SIG-M5 (cell line): ENCODE results near the gene ZNF74.
"Not testable (repeated sequence)": the region's sequence is repeated elsewhere in the genome, so short reads cannot be mapped to it uniquely, and the experiment has no call there.

Experiments used
- DNase-seq: peaks from one replicate; lab custom pipeline; 2025; lab: John Stamatoyannopoulos, UW

Gene ZNF74

GRCh38 chr22:20446383-20446970, 52.5 kb downstream of the ZNF74 start:
- DNase-seq, result no peak

DNA sequence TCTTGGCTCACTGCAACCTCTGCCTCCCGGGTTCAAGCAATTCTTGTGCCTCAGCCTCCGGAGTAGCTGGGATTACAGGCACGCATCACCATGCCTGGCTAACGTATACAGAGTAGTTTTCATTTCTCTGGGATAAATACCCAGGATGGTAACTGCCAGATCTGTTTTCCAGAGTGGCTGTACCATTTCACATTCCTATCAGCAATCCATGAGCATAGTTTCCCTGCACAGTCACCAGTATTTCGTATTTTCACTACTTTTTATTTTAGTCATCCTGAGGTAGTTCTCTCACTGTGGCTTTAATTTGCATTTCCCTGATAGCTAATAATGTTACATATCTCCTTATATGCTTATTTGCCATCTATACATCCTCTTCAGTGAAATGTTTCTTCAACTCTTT, 54.7 kb downstream of the ZNF74 start:
- no peak for DNase-seq

GRCh38 chr22:20449819-20450550, 56.0 kb downstream of the ZNF74 start:
- DNase-seq, result no peak

- no peak for DNase-seq
Observed at GRCh38 chr22:20450551-20450906, 56.6 kb downstream of the ZNF74 start.

DNA sequence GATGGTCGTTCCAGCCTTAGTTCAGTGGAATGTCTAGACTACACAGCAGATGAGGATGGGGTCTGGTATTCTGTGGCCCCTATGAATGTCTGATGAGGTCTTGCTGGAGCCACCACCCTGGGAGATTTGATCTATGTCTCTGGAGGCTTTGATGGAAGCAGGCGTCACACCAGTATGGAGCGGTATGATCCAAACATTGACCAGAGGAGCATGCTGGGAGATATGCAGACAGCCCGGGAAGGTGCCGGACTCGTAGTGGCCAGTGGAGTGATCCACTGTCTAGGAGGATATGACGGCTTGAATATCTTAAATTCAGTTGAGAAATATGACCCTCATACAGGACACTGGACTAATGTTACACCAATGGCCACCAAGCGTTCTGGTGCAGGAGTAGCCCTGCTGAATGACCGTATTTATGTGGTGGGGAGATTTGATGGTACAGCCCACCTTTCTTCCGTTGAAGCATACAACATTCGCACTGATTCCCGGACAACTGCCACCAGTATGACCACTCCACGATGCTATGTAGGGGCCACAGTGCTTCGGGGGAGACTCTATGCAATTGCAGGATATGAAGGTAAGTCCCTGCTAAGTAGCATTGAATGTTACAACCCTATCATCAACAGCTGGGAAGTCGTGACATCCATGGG, 57.3 kb downstream of the ZNF74 start:
- DNase-seq, result not testable (repeated sequence)

- no peak for DNase-seq
Observed at GRCh38 chr22:20451920-20452319, 58.0 kb downstream of the ZNF74 start.

DNA sequence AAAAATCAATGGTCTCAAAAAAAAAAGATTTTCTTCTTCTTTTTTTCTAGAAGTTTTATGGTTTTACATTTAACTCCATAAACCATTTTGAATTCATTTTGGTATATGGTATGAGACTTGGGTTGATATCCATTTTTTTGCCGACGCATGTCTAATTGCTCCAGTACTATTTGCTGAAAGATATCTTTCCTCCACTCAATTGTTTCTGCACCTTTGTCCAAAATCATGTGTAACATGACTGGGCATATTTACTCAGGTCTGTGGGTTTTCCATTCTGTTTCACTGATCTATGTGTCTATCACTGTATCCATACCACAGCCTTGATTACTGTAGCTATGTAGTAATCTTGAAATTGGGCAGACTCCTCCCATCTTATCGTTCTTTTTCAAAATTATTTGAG, 59.3 kb downstream of the ZNF74 start:
- DNase-seq, result no peak

DNA sequence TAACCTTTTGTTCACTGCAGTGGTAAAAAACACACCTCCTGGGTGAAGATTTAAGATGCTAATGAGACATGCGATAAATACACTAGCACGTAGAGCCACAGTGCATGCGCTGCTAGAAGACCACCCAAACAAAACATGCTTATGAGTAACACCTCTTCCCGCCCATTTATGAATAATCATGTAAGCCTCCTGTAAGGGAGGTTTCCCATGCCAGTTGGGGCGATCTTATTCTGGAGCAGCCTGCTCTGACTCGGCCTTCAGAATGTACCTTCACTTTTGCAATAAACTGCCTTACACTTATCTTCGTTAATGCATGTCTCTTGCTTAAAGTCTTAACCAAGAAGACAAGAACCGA, 61.7 kb downstream of the ZNF74 start:
- DNase-seq, result no peak

- DNase-seq, result no peak
Observed at GRCh38 chr22:20456064-20456721, 62.2 kb downstream of the ZNF74 start.

- DNase-seq, result no peak
Observed at GRCh38 chr22:20456722-20457076, 62.7 kb downstream of the ZNF74 start.

GRCh38 chr22:20457506-20458240, 63.7 kb downstream of the ZNF74 start:
- DNase-seq, result no peak
